A673 (cell line): ENCODE results near the gene LILRB1. TPM values are rescaled to one million over a fixed set of nuclear protein-coding genes. Genes with fewer than 3 reads are reported as not detected.
"Not testable (repeated sequence)": the region's sequence is repeated elsewhere in the genome, so short reads cannot be mapped to it uniquely, and the experiment has no call there.

Source experiments
- BruUV-seq: library from RNA; stranded (reverse); fragments of 400-500 nt; replicated peaks from 2 replicates; lab custom pipeline; 2021; lab: Mats Ljungman, UMichigan
- CTCF ChIA-PET: fragments of 300-600 bp; sonication (Branson Sonifier 250); formaldehyde crosslinking; loops from one replicate; lab custom pipeline; 2022; ENCODE audit warnings: antibody characterized with exemption; lab: Charles Lee
- POLR2A ChIA-PET: fragments of 300-600 bp; sonication (Branson Sonifier 250); formaldehyde crosslinking; loops from one replicate; lab custom pipeline; 2022; ENCODE audit warnings: antibody characterized with exemption; ENCODE audit not compliant: low non-redundant PET; lab: Charles Lee
- DNase-seq: peaks from one replicate; pipeline ENCODE4 v3.0.0-alpha.2; 2015; ENCODE audit warnings: low spot score
- H3K27ac ChIP-seq: fragments of 200-600 bp; sonication (generic); 2 replicates; pipeline ENCODE4 v1.5.1; 2016; ENCODE audit warnings: mixed run types, low read depth, mild to moderate bottlenecking, mixed read lengths, antibody characterized with exemption, low read length; ENCODE audit not compliant: poor library complexity, severe bottlenecking
- H3K27me3 ChIP-seq: fragments of 200-600 bp; sonication (generic); replicated peaks from 2 replicates; pipeline ENCODE4 v1.6.1; 2017; ENCODE audit warnings: mixed run types, low read depth, mild to moderate bottlenecking, mixed read lengths, antibody characterized with exemption, low read length; ENCODE audit not compliant: insufficient read depth, poor library complexity
- H3K36me3 ChIP-seq: fragments of 200-600 bp; sonication (generic); 2 replicates; pipeline ENCODE4 v1.6.1; 2016; ENCODE audit warnings: mixed run types, mild to moderate bottlenecking, mixed read lengths, antibody characterized with exemption, low read length; ENCODE audit not compliant: insufficient read depth, poor library complexity, severe bottlenecking
- H3K4me1 ChIP-seq: fragments of 200-600 bp; sonication (generic); 2 replicates; pipeline ENCODE4 v1.6.1; 2017; ENCODE audit warnings: mixed run types, mild to moderate bottlenecking, mixed read lengths, antibody characterized with exemption, low read length; ENCODE audit not compliant: insufficient read depth, poor library complexity, severe bottlenecking
- H3K4me3 ChIP-seq: fragments of 200-600 bp; sonication (generic); 2 replicates; pipeline ENCODE4 v1.5.1; 2016; ENCODE audit warnings: low read depth, mixed run types, mild to moderate bottlenecking, mixed read lengths, low read length; ENCODE audit not compliant: poor library complexity, severe bottlenecking
- H3K9me3 ChIP-seq: fragments of 200-600 bp; sonication (generic); 2 replicates; pipeline ENCODE4 v1.6.1; 2016; ENCODE audit warnings: mixed run types, low read depth, mild to moderate bottlenecking, mixed read lengths, antibody characterized with exemption, low read length; ENCODE audit not compliant: poor library complexity, severe bottlenecking
- EZH2 ChIP-seq: fragments of 200-600 bp; sonication (generic); IDR thresholded peaks from 2 replicates; pipeline ENCODE4 v1.6.1; 2017; ENCODE audit warnings: borderline replicate concordance, low read depth, mild to moderate bottlenecking, mixed read lengths, antibody characterized with exemption, low read length; ENCODE audit not compliant: poor library complexity, severe bottlenecking
- intact Hi-C: fragments of 100-400 bp; cut with micrococcal nuclease; formaldehyde crosslinking; loops from one replicate; pipeline ENCODE4 v1.10.0; 2022; ENCODE audit not compliant: unreplicated experiment
- total RNA-seq: library from RNA; stranded (reverse); gene quantifications from 2 replicates; pipeline ENCODE4 v1.2.3, GENCODE V29; 2021
- TF ChIP-seq, protein P1 (sequence below): fragments of 300-800, 200-600 bp; sonication (generic); conservative IDR thresholded peaks from 2 replicates; pipeline ENCODE4 v1.5.1; 2017; ENCODE audit warnings: low read depth, mild to moderate bottlenecking, antibody characterized with exemption, low read length, moderate library complexity, mixed read lengths

Gene LILRB1
- total RNA-seq, 1 experiment from 2014 or later = not detected

DNA sequence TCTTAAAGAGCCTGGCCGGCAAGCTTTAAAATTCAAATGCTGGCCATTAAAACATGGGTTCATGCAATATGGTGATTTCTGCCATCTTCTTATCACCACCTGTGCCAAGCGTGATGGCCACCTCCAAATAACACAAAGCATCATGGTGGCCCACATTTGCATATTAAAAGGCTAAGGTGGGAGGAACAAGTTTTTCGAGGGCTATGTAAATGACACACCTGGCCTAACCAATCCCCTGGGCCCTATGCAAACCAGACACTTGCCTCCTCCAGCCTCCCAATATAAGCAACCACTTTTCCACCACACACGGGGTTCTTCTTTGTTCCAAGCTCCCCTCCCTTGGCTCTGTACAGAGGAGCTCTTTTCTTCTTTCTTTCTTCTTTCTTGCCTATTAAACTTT lies 46.9 kb downstream of the LILRB1 start:
- no peaks in the 10 kb centered on the region for H3K4me1 ChIP-seq
- ChIA-PET POLR2A (no interaction called here), CTCF (interaction anchor here (0.6 to 0.7 kb wide), 2 partner anchors 57 to 204 kb away, joined by 4 to 6 read pairs; partner anchors contain the start of gene CDC42EP5)
- H3K27me3 ChIP-seq = peaks cover 28% of the 10 kb centered on the region
- H3K9me3 ChIP-seq = no peaks in the 10 kb centered on the region
- H3K4me3 ChIP-seq = no peak overlapping the region
- TF ChIP-seq, protein P1, sequence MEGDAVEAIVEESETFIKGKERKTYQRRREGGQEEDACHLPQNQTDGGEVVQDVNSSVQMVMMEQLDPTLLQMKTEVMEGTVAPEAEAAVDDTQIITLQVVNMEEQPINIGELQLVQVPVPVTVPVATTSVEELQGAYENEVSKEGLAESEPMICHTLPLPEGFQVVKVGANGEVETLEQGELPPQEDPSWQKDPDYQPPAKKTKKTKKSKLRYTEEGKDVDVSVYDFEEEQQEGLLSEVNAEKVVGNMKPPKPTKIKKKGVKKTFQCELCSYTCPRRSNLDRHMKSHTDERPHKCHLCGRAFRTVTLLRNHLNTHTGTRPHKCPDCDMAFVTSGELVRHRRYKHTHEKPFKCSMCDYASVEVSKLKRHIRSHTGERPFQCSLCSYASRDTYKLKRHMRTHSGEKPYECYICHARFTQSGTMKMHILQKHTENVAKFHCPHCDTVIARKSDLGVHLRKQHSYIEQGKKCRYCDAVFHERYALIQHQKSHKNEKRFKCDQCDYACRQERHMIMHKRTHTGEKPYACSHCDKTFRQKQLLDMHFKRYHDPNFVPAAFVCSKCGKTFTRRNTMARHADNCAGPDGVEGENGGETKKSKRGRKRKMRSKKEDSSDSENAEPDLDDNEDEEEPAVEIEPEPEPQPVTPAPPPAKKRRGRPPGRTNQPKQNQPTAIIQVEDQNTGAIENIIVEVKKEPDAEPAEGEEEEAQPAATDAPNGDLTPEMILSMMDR = no peak
- TF ChIP-seq EZH2 = no peak
- H3K27ac ChIP-seq = no peak overlapping the region
- intact Hi-C loops = loop anchor here (5.0 kb wide), 1 partner anchor 195 kb away; no protein-coding TSS in a partner anchor
- BruUV-seq = no TSS peak
- no peaks in the 10 kb centered on the region for H3K36me3 ChIP-seq
- DNase-seq = no peak

DNA sequence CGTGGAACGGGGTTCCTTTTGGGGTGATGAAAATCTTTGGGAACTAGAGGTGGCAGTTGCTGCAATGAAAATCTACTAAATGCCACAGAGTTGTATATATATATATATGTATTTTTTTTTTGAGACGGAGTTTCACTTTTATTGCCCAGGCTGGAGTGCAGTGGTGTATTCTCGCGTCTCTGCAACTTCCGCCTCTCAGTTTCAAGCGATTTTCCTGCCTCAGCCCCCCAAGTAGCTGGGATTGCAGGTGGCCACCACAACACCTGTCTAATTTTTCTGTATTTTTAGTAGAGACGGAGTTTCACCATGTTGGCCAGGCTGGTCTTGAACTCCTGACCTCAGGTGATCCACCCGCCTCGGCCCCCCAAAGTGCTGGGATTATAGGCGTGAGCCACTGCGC lies 51.3 kb downstream of the LILRB1 start:
- H3K27ac ChIP-seq, POLR2A ChIA-PET, H3K4me3 ChIP-seq, H3K4me1 ChIP-seq, H3K36me3 ChIP-seq, DNase-seq, intact Hi-C loops, BruUV-seq, H3K9me3 ChIP-seq: not testable (repeated sequence)
- H3K27me3 ChIP-seq = peaks cover 31% of the 10 kb centered on the region
- CTCF ChIA-PET = interaction anchor here (0.6 kb wide), 1 partner anchor 19 kb away, joined by 4 read pairs; no protein-coding TSS in a partner anchor

DNA sequence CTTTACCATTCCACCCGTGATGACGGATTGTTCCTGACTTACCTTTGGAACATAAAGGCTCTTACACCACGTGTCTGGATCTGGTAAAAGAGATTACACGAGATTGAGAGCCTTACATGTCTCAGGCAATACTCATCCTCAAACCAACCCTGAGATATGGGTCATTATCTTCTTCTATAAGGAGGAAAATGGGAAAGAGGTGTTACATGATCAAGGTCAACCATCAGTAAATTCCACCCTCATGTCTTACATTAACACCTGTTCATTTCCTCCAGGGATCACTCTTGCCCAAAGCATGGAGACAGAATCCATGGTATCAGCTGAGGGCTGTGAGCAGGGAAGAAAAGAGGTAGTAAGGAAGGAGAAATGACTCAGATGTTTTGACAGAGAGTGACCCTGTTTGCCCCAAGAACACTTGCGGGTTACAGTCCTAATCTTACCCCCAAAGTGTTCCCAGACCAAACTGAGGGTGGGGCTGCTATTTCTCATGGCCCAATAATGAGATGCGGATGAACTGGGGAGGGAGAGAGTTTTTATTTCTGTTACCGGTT lies 52.1 kb downstream of the LILRB1 start:
- no peak overlapping the region for H3K4me3 ChIP-seq
- ChIA-PET POLR2A (no interaction called here), CTCF (interaction anchor here (0.6 to 0.7 kb wide), 2 partner anchors 20 to 347 kb away, joined by 3 to 4 read pairs; no protein-coding TSS in a partner anchor)
- no TSS peak for BruUV-seq
- H3K27ac ChIP-seq = no peak overlapping the region
- H3K4me1 ChIP-seq = no peaks in the 10 kb centered on the region
- H3K36me3 ChIP-seq = no peaks in the 10 kb centered on the region
- intact Hi-C loops = no loop called here
- H3K27me3 ChIP-seq = peaks cover 37% of the 10 kb centered on the region
- H3K9me3 ChIP-seq = no peaks in the 10 kb centered on the region
- no peak for DNase-seq
- no peak for TF ChIP-seq EZH2
- TF ChIP-seq, protein P1 = no peak

DNA sequence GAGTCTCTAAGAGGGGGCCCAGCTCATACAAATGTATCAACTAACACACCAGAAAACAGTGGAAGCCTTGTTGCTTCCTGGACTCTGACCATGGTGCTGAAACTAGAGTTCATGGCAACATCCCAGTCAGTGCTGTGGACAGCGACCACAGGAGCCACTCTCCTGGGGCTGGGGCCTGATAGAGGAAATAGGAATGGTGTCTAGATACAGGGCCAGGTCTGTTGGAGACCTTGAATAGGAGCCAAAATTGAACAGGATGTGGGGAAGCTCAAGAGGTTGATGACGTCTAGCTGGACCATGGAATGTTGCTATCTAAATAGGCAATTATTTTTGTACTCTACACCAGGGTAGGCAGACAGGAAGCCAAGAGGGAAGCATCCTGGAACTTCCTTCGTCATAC lies 54.2 kb downstream of the LILRB1 start:
- CTCF ChIA-PET = interaction anchor here (0.6 to 0.7 kb wide), 2 partner anchors 224 to 462 kb away, joined by 3 read pairs; no protein-coding TSS in a partner anchor
- POLR2A ChIA-PET = no interaction called here

More for the DNA sequence above, 54.2 kb downstream of the LILRB1 start:
- no peak for TF ChIP-seq EZH2
- TF ChIP-seq, protein P1 = no peak
- no peaks in the 10 kb centered on the region for H3K36me3 ChIP-seq
- H3K4me1 ChIP-seq = no peaks in the 10 kb centered on the region
- H3K27me3 ChIP-seq = peaks cover 42% of the 10 kb centered on the region
- intact Hi-C loops = no loop called here
- no TSS peak for BruUV-seq
- H3K9me3 ChIP-seq = no peaks in the 10 kb centered on the region
- DNase-seq = peak; percentile 55
- no peak overlapping the region for H3K27ac ChIP-seq
- no peak overlapping the region for H3K4me3 ChIP-seq
